Measurements from ENCODE around the gene MAOA.

The MAOA gene

DNA sequence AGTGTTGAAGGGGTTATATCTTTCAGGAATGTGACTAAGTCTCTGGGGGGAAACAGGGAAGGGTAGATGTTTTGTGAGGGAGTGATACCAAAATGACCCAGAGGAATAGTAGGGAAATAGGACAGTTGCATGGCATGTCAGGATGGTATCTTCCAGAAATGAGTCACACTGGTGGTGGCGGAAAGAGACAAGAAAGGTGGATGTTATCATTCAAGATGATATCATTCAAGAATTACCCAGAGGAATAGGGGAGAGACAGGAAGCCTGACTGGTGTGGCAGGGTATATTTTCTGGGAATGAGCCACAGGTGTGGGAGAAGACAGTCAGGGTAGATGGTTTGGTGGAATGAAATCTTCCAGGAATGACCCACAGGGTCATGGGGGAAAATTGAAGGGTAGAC lies 61.1 kb downstream of the MAOA start:
- Histone ChIP-seq H3K9ac (ENCODE audit: low read length) (no peak overlapping the region), H2AFZ (ENCODE audit: low read length) (no peak overlapping the region), H3K4me1 (ENCODE audit: insufficient read depth, low read length, severe bottlenecking) (no peaks in the 10 kb centered on the region), H3K79me2 (ENCODE audit: insufficient read depth, low read length) (no peaks in the 10 kb centered on the region), H3K27ac (ENCODE audit: low read depth, low read length, poor library complexity, severe bottlenecking) (no peak overlapping the region), H4K20me1 (ENCODE audit: insufficient read depth, low read length) (no peaks in the 10 kb centered on the region), H3K9me3 (ENCODE audit: low read length) (no peaks in the 10 kb centered on the region), H3K27me3 (ENCODE audit: insufficient read depth, low read length) (no peaks in the 10 kb centered on the region), H3F3A (ENCODE audit: insufficient read depth, low read length) (no peaks in the 10 kb centered on the region), H3K9me2 (ENCODE audit: low read depth, low read length) (no peaks in the 10 kb centered on the region), H3K36me3 (ENCODE audit: insufficient read depth, low read length) (no peaks in the 10 kb centered on the region), H3K4me2 (ENCODE audit: low read length) (no peak overlapping the region), H3K4me3 (ENCODE audit: low read depth, low read length, poor library complexity, severe bottlenecking) (no peak overlapping the region)
- TF ChIP-seq EZH2 (IDR thresholded peaks at IDR 0.05; ENCODE audit: borderline replicate concordance, low read length) = no peak
- TF ChIP-seq, protein P1, sequence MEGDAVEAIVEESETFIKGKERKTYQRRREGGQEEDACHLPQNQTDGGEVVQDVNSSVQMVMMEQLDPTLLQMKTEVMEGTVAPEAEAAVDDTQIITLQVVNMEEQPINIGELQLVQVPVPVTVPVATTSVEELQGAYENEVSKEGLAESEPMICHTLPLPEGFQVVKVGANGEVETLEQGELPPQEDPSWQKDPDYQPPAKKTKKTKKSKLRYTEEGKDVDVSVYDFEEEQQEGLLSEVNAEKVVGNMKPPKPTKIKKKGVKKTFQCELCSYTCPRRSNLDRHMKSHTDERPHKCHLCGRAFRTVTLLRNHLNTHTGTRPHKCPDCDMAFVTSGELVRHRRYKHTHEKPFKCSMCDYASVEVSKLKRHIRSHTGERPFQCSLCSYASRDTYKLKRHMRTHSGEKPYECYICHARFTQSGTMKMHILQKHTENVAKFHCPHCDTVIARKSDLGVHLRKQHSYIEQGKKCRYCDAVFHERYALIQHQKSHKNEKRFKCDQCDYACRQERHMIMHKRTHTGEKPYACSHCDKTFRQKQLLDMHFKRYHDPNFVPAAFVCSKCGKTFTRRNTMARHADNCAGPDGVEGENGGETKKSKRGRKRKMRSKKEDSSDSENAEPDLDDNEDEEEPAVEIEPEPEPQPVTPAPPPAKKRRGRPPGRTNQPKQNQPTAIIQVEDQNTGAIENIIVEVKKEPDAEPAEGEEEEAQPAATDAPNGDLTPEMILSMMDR (IDR thresholded peaks at IDR 0.05; ENCODE audit: low read length) = no peak

DNA sequence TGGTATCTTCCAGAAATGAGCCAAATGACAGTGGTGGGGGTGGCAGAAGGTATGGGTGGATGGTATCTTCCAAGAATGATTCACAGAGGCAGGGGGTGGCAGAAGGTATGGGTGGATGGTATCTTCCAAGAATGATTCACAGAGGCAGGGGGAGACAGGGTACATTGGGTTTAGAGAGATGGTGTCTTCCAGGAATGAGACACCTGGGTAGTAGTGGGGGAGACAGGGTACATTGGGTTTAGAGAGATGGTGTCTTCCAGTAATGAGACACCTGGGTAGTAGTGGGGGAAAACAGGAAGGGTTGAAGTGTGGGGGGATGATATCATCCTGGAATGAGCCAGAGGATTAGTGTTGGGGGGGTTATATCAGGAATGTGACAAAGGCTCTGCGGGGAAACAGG lies 62.0 kb downstream of the MAOA start:
- Histone ChIP-seq H3K36me3 (ENCODE audit: insufficient read depth, low read length) (no peaks in the 10 kb centered on the region), H3F3A (ENCODE audit: insufficient read depth, low read length) (no peaks in the 10 kb centered on the region), H3K9ac (ENCODE audit: low read length) (no peak overlapping the region), H3K4me1 (ENCODE audit: insufficient read depth, low read length, severe bottlenecking) (no peaks in the 10 kb centered on the region), H2AFZ (ENCODE audit: low read length) (no peak overlapping the region), H3K79me2 (ENCODE audit: insufficient read depth, low read length) (no peaks in the 10 kb centered on the region), H3K4me2 (ENCODE audit: low read length) (no peak overlapping the region), H3K9me3 (ENCODE audit: low read length) (no peaks in the 10 kb centered on the region), H3K9me2 (ENCODE audit: low read depth, low read length) (no peaks in the 10 kb centered on the region), H3K27me3 (ENCODE audit: insufficient read depth, low read length) (no peaks in the 10 kb centered on the region), H3K27ac (ENCODE audit: low read depth, low read length, poor library complexity, severe bottlenecking) (no peak overlapping the region), H3K4me3 (ENCODE audit: low read depth, low read length, poor library complexity, severe bottlenecking) (no peak overlapping the region), H4K20me1 (ENCODE audit: insufficient read depth, low read length) (no peaks in the 10 kb centered on the region)
- no peak for TF ChIP-seq EZH2 (IDR thresholded peaks at IDR 0.05; ENCODE audit: borderline replicate concordance, low read length)
- TF ChIP-seq, protein P1 (IDR thresholded peaks at IDR 0.05; ENCODE audit: low read length) = no peak

GRCh38 chrX:43718546-43718945 lies 62.4 kb downstream of the MAOA start:
- no peak overlapping the region for H3K4me2 ChIP-seq (ENCODE audit: low read length)
- H3K4me1 ChIP-seq (ENCODE audit: insufficient read depth, low read length, severe bottlenecking) = no peaks in the 10 kb centered on the region
- no peak overlapping the region for H3K9ac ChIP-seq (ENCODE audit: low read length)
- H3K27ac ChIP-seq (ENCODE audit: low read depth, low read length, poor library complexity, severe bottlenecking) = no peak overlapping the region
- no peaks in the 10 kb centered on the region for H3K27me3 ChIP-seq (ENCODE audit: insufficient read depth, low read length)
- no peak overlapping the region for H3K4me3 ChIP-seq (ENCODE audit: low read depth, low read length, poor library complexity, severe bottlenecking)
- no peaks in the 10 kb centered on the region for H3F3A ChIP-seq (ENCODE audit: insufficient read depth, low read length)
- H3K9me2 ChIP-seq (ENCODE audit: low read depth, low read length) = no peaks in the 10 kb centered on the region
- TF ChIP-seq, protein P1 (IDR thresholded peaks at IDR 0.05; ENCODE audit: low read length) = no peak
- TF ChIP-seq EZH2 (IDR thresholded peaks at IDR 0.05; ENCODE audit: borderline replicate concordance, low read length) = no peak
- no peaks in the 10 kb centered on the region for H4K20me1 ChIP-seq (ENCODE audit: insufficient read depth, low read length)
- no peak overlapping the region for H2AFZ ChIP-seq (ENCODE audit: low read length)
- no peaks in the 10 kb centered on the region for H3K79me2 ChIP-seq (ENCODE audit: insufficient read depth, low read length)
- no peaks in the 10 kb centered on the region for H3K9me3 ChIP-seq (ENCODE audit: low read length)
- no peaks in the 10 kb centered on the region for H3K36me3 ChIP-seq (ENCODE audit: insufficient read depth, low read length)
